Gastroesophageal sphincter (tissue), 3 donors: ENCODE measurements around the gene TGIF2.

Experiments
- CTCF ChIP-seq, 4 experiments: fragments of 200-600 bp in 2 of 4; fragments of 450-650 bp in 2 of 4; sonication (generic) in 1 of 4; IDR thresholded peaks; one replicate each; pipeline ENCODE4 v1.5.1; 2017 to 2019; ENCODE audit warnings: antibody characterized with exemption in 4 of 4, mild to moderate bottlenecking in 2 of 4, moderate library complexity in 2 of 4
- EP300 ChIP-seq: sonication (generic); formaldehyde crosslinking; IDR thresholded peaks from one replicate; pipeline ENCODE4 v1.6.1; 2017; ENCODE audit warnings: antibody characterized with exemption, mild to moderate bottlenecking
- POLR2A ChIP-seq, 2 donors: fragments of 450-650 bp; IDR thresholded peaks; one replicate each; pipeline ENCODE4 v1.6.1; 2017; ENCODE audit warnings: antibody characterized with exemption in 2 of 2, mild to moderate bottlenecking in 2 of 2, moderate library complexity in 1 of 2
- POLR2AphosphoS5 ChIP-seq: sonication (generic); formaldehyde crosslinking; IDR thresholded peaks from one replicate; pipeline ENCODE4 v1.6.1; 2017; ENCODE audit warnings: antibody characterized with exemption

- TF ChIP-seq POLR2A (IDR thresholded peaks at IDR 0.05) (no peak), EP300 (no peak), CTCF (IDR thresholded peaks at IDR 0.05) (no peak), POLR2AphosphoS5 (no peak)
These were observed 59.9 kb downstream of the TGIF2 start for GRCh38 chr20:36633285-36633772.
